Smooth muscle cell (in vitro differentiated cells): ENCODE measurements around the gene NDRG3. TPM values are rescaled to one million over a fixed set of nuclear protein-coding genes. Genes with fewer than 3 reads are reported as not detected.
"Not testable (repeated sequence)": the region's sequence is repeated elsewhere in the genome, so short reads cannot be mapped to it uniquely, and the experiment has no call there.

Source experiments
- DNase-seq: peaks from one replicate; lab custom pipeline; 2025; ENCODE audit not compliant: unreplicated experiment; lab: John Stamatoyannopoulos, UW
- H2AFZ ChIP-seq: fragments of 200-600 bp; sonication (generic); 2 replicates; pipeline ENCODE4 v1.6.0; 2016; ENCODE audit warnings: antibody characterized with exemption, low read depth, mild to moderate bottlenecking
- H3F3A ChIP-seq: fragments of 200-600 bp; sonication (generic); 2 replicates; pipeline ENCODE4 v1.6.0; 2017; ENCODE audit warnings: antibody characterized with exemption, low read depth
- H3K27ac ChIP-seq: fragments of 200-600 bp; sonication (generic); 2 replicates; pipeline ENCODE4 v1.5.1; 2016; ENCODE audit warnings: low read depth, mild to moderate bottlenecking
- H3K27me3 ChIP-seq: fragments of 200-600 bp; sonication (generic); 2 replicates; pipeline ENCODE4 v1.6.1; 2016; ENCODE audit warnings: low read depth, mild to moderate bottlenecking
- H3K36me3 ChIP-seq: fragments of 200-600 bp; sonication (generic); 2 replicates; pipeline ENCODE4 v1.5.1; 2016; ENCODE audit warnings: low read depth
- H3K4me1 ChIP-seq: fragments of 200-600 bp; sonication (generic); 2 replicates; pipeline ENCODE4 v1.5.1; 2016; ENCODE audit warnings: low read depth
- H3K4me2 ChIP-seq: fragments of 200-600 bp; sonication (generic); 2 replicates; pipeline ENCODE4 v1.6.0; 2016; ENCODE audit warnings: mild to moderate bottlenecking
- H3K4me3 ChIP-seq: fragments of 200-600 bp; sonication (generic); 2 replicates; pipeline ENCODE4 v1.5.1; 2016; ENCODE audit warnings: mild to moderate bottlenecking
- H3K79me2 ChIP-seq: fragments of 200-600 bp; sonication (generic); 2 replicates; pipeline ENCODE4 v1.6.0; 2016; ENCODE audit warnings: low read depth, mild to moderate bottlenecking
- H3K9ac ChIP-seq: fragments of 200-600 bp; sonication (generic); 2 replicates; pipeline ENCODE4 v1.6.0; 2016; ENCODE audit warnings: low read depth
- H3K9me3 ChIP-seq: fragments of 200-600 bp; sonication (generic); replicated peaks from 2 replicates; pipeline ENCODE4 v1.5.1; 2016; ENCODE audit warnings: low read depth
- H4K20me1 ChIP-seq: fragments of 200-600 bp; sonication (generic); 2 replicates; pipeline ENCODE4 v1.6.0; 2016; ENCODE audit warnings: low read depth
- WGBS: methylation state at CpG from one replicate; pipeline ENCODE4 v1.1.7; 2016; ENCODE audit warnings: low lambda C conversion rate; 5-methylcytosine and 5-hydroxymethylcytosine counted together
- polyA plus RNA-seq: library from polyadenylated mRNA; unstranded; fragments of >200 nt; fragmentation: Nextera tagmentation; extraction: Ambion mirVana; gene quantifications from 2 replicates; pipeline ENCODE4 v1.2.1, GENCODE V29; 2016
- total RNA-seq: library from RNA; depleted of rRNA; stranded (reverse); fragments of >200 nt; gene quantifications from 2 replicates; pipeline ENCODE4 v1.2.3, GENCODE V29; 2014
- TF ChIP-seq, protein P1 (sequence below): fragments of 200-600 bp; sonication (generic); IDR thresholded peaks from 2 replicates; pipeline ENCODE4 v1.5.1; 2017; ENCODE audit warnings: borderline replicate concordance, mild to moderate bottlenecking, antibody characterized with exemption; ENCODE audit not compliant: insufficient read depth, poor library complexity, severe bottlenecking

The NDRG3 gene
- total and polyA plus RNA-seq, 2 experiments from 2014 or later: 13.4 to 14.6 TPM

DNA sequence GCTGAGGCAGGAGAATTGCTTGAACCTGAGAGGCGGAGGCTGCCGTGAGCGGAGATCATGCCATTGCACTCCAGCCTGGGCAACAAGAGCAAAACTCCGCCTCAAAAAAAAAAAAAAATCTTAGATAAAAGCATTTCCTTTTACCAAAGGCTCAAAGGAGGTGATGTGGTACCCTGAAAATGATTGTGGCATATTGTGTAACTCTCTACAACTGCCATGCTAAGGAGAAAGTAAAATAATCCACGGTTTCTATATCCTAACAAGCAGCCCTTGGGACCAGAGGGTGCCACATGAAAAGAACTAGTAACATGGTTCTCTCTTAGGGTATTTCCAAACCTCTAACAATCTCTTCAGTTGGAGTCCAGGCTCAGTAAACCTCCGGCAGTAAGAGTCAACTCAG is 61.1 kb downstream of the NDRG3 start:
- TF ChIP-seq, protein P1, sequence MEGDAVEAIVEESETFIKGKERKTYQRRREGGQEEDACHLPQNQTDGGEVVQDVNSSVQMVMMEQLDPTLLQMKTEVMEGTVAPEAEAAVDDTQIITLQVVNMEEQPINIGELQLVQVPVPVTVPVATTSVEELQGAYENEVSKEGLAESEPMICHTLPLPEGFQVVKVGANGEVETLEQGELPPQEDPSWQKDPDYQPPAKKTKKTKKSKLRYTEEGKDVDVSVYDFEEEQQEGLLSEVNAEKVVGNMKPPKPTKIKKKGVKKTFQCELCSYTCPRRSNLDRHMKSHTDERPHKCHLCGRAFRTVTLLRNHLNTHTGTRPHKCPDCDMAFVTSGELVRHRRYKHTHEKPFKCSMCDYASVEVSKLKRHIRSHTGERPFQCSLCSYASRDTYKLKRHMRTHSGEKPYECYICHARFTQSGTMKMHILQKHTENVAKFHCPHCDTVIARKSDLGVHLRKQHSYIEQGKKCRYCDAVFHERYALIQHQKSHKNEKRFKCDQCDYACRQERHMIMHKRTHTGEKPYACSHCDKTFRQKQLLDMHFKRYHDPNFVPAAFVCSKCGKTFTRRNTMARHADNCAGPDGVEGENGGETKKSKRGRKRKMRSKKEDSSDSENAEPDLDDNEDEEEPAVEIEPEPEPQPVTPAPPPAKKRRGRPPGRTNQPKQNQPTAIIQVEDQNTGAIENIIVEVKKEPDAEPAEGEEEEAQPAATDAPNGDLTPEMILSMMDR: no peak
- Histone ChIP-seq H3K4me3 (no peak overlapping the region), H2AFZ (no peak overlapping the region), H3F3A (no peaks in the 10 kb centered on the region), H3K9ac (no peak overlapping the region), H3K27me3 (no peaks in the 10 kb centered on the region), H4K20me1 (no peaks in the 10 kb centered on the region), H3K79me2 (no peaks in the 10 kb centered on the region), H3K27ac (no peak overlapping the region), H3K4me1 (no peaks in the 10 kb centered on the region), H3K36me3 (no peaks in the 10 kb centered on the region), H3K4me2 (no peak overlapping the region), H3K9me3 (no peaks in the 10 kb centered on the region)
- DNase-seq: no peak
- 95% methylated on average over 6 of the region's 6 CpGs for WGBS

- no peaks in the 10 kb centered on the region for H3K27me3 ChIP-seq
- no peak overlapping the region for H3K27ac ChIP-seq
- H3K9me3 ChIP-seq: no peaks in the 10 kb centered on the region
- no peaks in the 10 kb centered on the region for H3K36me3 ChIP-seq
- DNase-seq: no peak
- H3K4me2 ChIP-seq: no peak overlapping the region
- WGBS: 85% methylated on average over 1 of the region's 1 CpG
- no peaks in the 10 kb centered on the region for H3K79me2 ChIP-seq
- H3F3A ChIP-seq: no peaks in the 10 kb centered on the region
- H3K4me3 ChIP-seq: no peak overlapping the region
- H3K4me1 ChIP-seq: no peaks in the 10 kb centered on the region
- no peak overlapping the region for H3K9ac ChIP-seq
- H2AFZ ChIP-seq: no peak overlapping the region
- TF ChIP-seq, protein P1: no peak
- no peaks in the 10 kb centered on the region for H4K20me1 ChIP-seq
These were observed 63.6 kb downstream of the NDRG3 start for GRCh38 chr20:36682311-36682710.

DNA sequence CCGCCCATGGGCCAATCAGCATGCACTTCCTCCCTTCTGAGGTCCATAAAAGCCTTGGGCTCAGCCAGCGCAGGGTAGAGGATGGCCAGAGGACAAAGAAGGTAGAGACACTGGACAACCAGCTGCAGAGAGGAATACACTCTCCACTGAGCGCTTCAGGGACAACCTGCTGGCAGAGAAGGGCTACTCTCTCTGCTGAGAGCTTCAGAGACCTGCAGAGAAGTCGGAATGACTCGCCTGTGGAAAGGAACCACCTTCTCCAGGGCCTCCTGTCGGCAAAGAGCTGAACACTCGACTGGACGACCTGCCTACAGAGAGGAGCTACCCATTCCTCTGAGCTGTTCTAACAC is 68.5 kb downstream of the NDRG3 start:
- H3K4me1 ChIP-seq: no peaks in the 10 kb centered on the region
- H4K20me1 ChIP-seq: no peaks in the 10 kb centered on the region
- no peaks in the 10 kb centered on the region for H3K79me2 ChIP-seq
- H3K4me3 ChIP-seq: peak overlapping the region; percentile 69
- H3K36me3 ChIP-seq: no peaks in the 10 kb centered on the region
- H3K9ac ChIP-seq: no peak overlapping the region
- no peaks in the 10 kb centered on the region for H3F3A ChIP-seq
- TF ChIP-seq, protein P1: no peak
- peak overlapping the region; percentile 88 for H3K4me2 ChIP-seq
- peak overlapping the region; percentile 27 for H3K27ac ChIP-seq
- no peaks in the 10 kb centered on the region for H3K9me3 ChIP-seq
- no peak for DNase-seq
- H2AFZ ChIP-seq: peak overlapping the region; percentile 47
- H3K27me3 ChIP-seq: no peaks in the 10 kb centered on the region
- 31% methylated on average over 8 of the region's 8 CpGs for WGBS

DNA sequence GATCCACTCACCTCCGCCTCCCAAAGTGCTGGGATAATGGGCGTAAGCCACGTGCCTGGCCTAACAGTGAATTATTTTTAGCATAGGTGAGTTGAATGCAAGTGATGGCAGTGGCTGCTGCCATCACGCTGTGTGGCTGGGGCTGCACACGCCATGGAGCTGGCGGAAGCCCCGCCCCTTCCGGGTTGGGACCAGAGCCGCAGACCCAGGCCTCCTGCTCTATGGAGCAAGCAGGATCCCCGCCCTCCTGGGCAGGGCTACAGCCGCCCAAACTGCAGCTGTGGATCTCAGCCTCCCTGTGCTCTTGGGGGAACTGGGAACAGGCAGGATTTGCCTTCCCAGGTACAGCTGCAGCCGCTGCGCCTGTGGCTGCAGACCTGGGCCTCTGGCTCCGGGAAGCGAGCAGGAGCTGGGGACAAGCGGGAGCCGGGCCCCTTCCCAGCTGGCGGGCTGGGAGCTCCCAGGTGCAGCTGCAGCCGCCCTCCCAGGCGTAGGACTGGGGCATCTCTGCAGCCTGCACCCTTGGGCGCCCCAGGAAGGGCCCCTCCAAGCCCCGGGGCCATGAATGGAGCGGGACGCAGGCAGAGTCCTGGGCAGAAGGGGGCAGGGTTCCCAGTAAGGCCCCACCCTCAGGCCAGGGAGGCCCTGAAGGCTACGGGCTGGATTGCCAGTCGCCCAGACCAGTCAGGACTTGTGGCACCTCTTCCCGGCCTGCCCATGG is 69.0 kb downstream of the NDRG3 start:
- Histone ChIP-seq H3K27me3 (no peaks in the 10 kb centered on the region), H4K20me1 (no peaks in the 10 kb centered on the region), H3K79me2 (no peaks in the 10 kb centered on the region), H3K4me3 (peak overlapping the region; percentile 69), H2AFZ (peak overlapping the region; percentile 73), H3F3A (no peaks in the 10 kb centered on the region), H3K4me1 (no peaks in the 10 kb centered on the region), H3K4me2 (peak overlapping the region; percentile 88), H3K9ac (no peak overlapping the region), H3K9me3 (no peaks in the 10 kb centered on the region), H3K36me3 (no peaks in the 10 kb centered on the region), H3K27ac (no peak overlapping the region)
- TF ChIP-seq, protein P1: no peak
- WGBS: 8% methylated on average over 27 of the region's 27 CpGs
- DNase-seq: peak; percentile 74

DNA sequence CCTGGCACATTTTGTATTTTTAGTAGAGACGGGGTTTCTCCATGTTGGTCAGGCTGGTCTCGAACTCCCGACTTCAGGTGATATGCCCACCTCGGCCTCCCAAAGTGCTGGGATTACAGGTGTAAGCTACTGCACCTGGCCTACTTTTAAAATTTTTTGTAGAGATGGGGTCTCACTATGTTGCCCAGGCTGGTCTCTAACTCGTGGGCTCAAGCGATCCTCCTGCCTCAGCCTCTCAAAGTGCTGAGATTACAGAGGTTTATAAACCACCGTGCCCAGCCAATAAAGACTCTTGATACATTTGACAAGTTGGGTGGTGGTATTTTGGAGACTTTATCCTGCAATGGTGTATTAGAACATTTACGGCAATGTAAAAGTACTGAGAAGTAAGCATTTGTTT is 70.3 kb downstream of the NDRG3 start:
- not testable (repeated sequence) for H3K79me2 ChIP-seq, H3F3A ChIP-seq
- WGBS: 98% methylated on average over 8 of the region's 8 CpGs

More for the DNA sequence above, 70.3 kb downstream of the NDRG3 start:
- not testable (repeated sequence) for H4K20me1 ChIP-seq, H3K9me3 ChIP-seq, H3K4me2 ChIP-seq, H2AFZ ChIP-seq, H3K27ac ChIP-seq, H3K27me3 ChIP-seq, H3K9ac ChIP-seq, H3K4me3 ChIP-seq, H3K36me3 ChIP-seq, H3K4me1 ChIP-seq, DNase-seq
